Lower leg skin (tissue), 3 donors: ENCODE measurements around the gene ROR2.

Source experiments
- CTCF ChIP-seq, 3 donors: fragments of 450-650 bp; IDR thresholded peaks; one replicate each; pipeline ENCODE4 v1.5.1; 2016; ENCODE audit warnings: antibody characterized with exemption in 3 of 3, mild to moderate bottlenecking in 3 of 3, moderate library complexity in 2 of 3
- POLR2A ChIP-seq, 2 donors: fragments of 450-650 bp; IDR thresholded peaks; one replicate each; pipeline ENCODE4 v1.6.1; 2016 to 2017; ENCODE audit warnings: antibody characterized with exemption in 2 of 2, mild to moderate bottlenecking in 1 of 2, moderate library complexity in 1 of 2

- TF ChIP-seq CTCF (IDR thresholded peaks at IDR 0.05) (no peak), POLR2A (IDR thresholded peaks at IDR 0.05) (no peak)
Measured at GRCh38 chr9:91933556-91934352, 16.3 kb downstream of the ROR2 start.
